ENCODE measurements around the gene FAM168A. TPM values are rescaled to one million over a fixed set of nuclear protein-coding genes. Genes with fewer than 3 reads are reported as not detected.

The FAM168A gene
- total RNA-seq, 4 donors from 2014 or later = 17.7 to 40.1 (median 22.2) TPM

GRCh38 chr11:73529204-73529530 lies 68.7 kb downstream of the FAM168A start:
- H3K27ac ChIP-seq = no peak overlapping the region

DNA sequence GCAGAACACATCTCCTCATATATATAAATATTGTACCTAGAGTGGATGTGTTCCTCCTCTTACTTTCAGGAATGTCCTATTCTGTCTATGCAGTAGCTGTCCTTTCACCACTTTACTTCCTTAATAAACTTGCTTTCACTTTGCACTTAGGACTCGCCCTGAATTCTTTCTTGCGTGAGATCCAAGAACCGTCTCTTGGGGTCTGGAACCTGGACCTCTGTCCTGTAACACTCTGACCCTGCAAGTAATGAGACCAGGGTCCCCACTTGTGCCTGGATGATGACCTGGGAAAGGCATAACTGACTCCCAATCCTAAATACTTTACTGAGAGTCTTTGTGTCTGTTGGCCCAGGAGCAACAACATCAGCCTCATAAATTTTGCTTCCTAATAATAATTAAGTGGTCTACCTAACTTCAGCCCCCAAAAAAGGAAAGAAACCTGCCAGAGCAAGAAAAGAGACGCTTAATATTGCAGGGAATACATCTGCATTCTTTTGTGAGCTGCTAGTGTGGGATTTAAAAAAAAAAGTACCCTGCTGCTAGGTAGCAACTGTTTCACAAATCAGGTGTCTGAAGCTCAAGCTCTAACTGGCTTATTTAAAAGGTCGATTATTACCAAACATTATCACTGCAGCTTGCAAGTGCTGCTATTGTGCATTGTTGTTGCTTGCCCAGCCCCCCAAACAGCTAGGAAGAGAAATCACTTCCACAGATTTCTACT lies 69.3 kb downstream of the FAM168A start:
- H3K27me3 ChIP-seq = no peaks in the 10 kb centered on the region
- H3K4me1 ChIP-seq = peaks cover 32% of the 10 kb centered on the region
- DNase-seq (ENCODE audit: low spot score in 2 of 2) = no peak
- no peaks in the 10 kb centered on the region for H3K9me3 ChIP-seq
- H3K4me3 ChIP-seq = peak overlapping the region; percentile 37
- H3K36me3 ChIP-seq = no peaks in the 10 kb centered on the region
- TF ChIP-seq POLR2AphosphoS5 (IDR thresholded peaks at IDR 0.05) (no peak), CTCF (IDR thresholded peaks at IDR 0.05) (no peak), POLR2A (IDR thresholded peaks at IDR 0.05) (no peak), EP300 (IDR thresholded peaks at IDR 0.05) (no peak)
- H3K27ac ChIP-seq = peak overlapping the region; percentile 62
- WGBS = 10% methylated on average over 5 of the region's 5 CpGs

More at GRCh38 chr11:73529204-73529530, 68.7 kb downstream of the FAM168A start:
- no peak overlapping the region for H3K4me3 ChIP-seq
- no peaks in the 10 kb centered on the region for H3K9me3 ChIP-seq
- no peak for DNase-seq (ENCODE audit: low spot score in 2 of 2)
- TF ChIP-seq CTCF (IDR thresholded peaks at IDR 0.05) = no peak
- TF ChIP-seq POLR2A (IDR thresholded peaks at IDR 0.05) = no peak
- TF ChIP-seq POLR2AphosphoS5 (IDR thresholded peaks at IDR 0.05) = no peak
- TF ChIP-seq EP300 (IDR thresholded peaks at IDR 0.05) = no peak
- H3K27me3 ChIP-seq = no peaks in the 10 kb centered on the region
- H3K4me1 ChIP-seq = peaks cover 32% of the 10 kb centered on the region
- H3K36me3 ChIP-seq = no peaks in the 10 kb centered on the region

DNA sequence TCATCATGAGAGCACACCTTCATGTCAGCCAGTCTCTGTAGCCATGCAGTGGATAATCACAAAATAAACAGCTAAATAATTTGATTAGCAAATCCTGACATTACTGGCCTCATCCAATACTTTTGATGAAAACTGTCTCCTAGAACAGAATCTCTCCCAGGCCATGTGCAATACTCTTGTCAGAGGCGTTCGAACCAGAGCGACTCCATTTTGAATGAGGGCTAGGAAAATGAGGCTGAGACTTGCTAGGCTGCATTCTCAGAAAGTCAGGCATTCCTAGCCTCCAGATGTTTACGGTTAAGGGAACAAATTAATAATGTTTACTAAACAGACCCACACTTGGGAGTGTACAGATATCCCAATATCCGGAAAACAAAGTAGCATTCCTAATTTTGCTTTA lies 69.9 kb downstream of the FAM168A start:
- DNase-seq (ENCODE audit: low spot score in 2 of 2) = no peak
- peak overlapping the region; percentile 37 for H3K4me3 ChIP-seq

GRCh38 chr11:73525611-73526010 lies 72.3 kb downstream of the FAM168A start:
- Histone ChIP-seq H3K4me1 (peaks cover 23% of the 10 kb centered on the region), H3K36me3 (no peaks in the 10 kb centered on the region), H3K27ac (no peak overlapping the region), H3K9me3 (no peaks in the 10 kb centered on the region), H3K27me3 (no peaks in the 10 kb centered on the region), H3K4me3 (no peak overlapping the region)
- WGBS = 100% methylated on average over 1 of the region's 1 CpG
- TF ChIP-seq POLR2AphosphoS5 (IDR thresholded peaks at IDR 0.05) = no peak
- TF ChIP-seq CTCF (IDR thresholded peaks at IDR 0.05) = no peak
- TF ChIP-seq EP300 (IDR thresholded peaks at IDR 0.05) = no peak
- TF ChIP-seq POLR2A (IDR thresholded peaks at IDR 0.05) = no peak
- DNase-seq (ENCODE audit: low spot score in 2 of 2) = no peak

More for the DNA sequence above, 69.9 kb downstream of the FAM168A start:
- no peaks in the 10 kb centered on the region for H3K9me3 ChIP-seq
- H3K27ac ChIP-seq = no peak overlapping the region
- H3K36me3 ChIP-seq = no peaks in the 10 kb centered on the region
- H3K4me1 ChIP-seq = peaks cover 32% of the 10 kb centered on the region
- H3K27me3 ChIP-seq = no peaks in the 10 kb centered on the region
- WGBS = 82% methylated on average over 5 of the region's 5 CpGs
- TF ChIP-seq POLR2A (IDR thresholded peaks at IDR 0.05) (no peak), CTCF (IDR thresholded peaks at IDR 0.05) (no peak), EP300 (IDR thresholded peaks at IDR 0.05) (no peak), POLR2AphosphoS5 (IDR thresholded peaks at IDR 0.05) (no peak)

DNA sequence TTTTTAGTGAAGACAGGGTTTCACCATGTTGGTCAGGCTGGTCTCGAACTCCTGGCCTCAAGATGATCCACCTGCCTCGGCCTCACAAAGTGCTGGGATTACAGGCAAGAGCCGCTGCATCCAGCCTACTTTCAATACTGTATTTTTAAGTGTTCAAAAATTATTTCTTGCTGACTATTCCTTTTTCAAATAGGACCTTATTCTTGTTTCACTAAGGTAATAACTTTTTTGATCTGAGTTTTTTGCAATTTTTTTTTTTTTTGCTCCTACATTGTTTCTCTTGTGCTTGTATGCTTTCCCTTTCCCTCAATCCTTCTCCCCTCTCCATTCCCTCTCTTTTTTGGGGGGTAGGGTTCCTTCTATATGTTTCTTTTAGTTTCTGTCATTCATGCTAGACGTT lies 73.1 kb downstream of the FAM168A start:
- no peak for DNase-seq (ENCODE audit: low spot score in 2 of 2)
- no peak overlapping the region for H3K4me3 ChIP-seq
- WGBS = 97% methylated on average over 4 of the region's 4 CpGs
- no peak for TF ChIP-seq EP300 (IDR thresholded peaks at IDR 0.05)
- TF ChIP-seq CTCF (IDR thresholded peaks at IDR 0.05) = no peak
- TF ChIP-seq POLR2AphosphoS5 (IDR thresholded peaks at IDR 0.05) = no peak
- no peak for TF ChIP-seq POLR2A (IDR thresholded peaks at IDR 0.05)
- H3K36me3 ChIP-seq = no peaks in the 10 kb centered on the region
- H3K27ac ChIP-seq = no peak overlapping the region
- H3K4me1 ChIP-seq = peaks cover 23% of the 10 kb centered on the region
- H3K27me3 ChIP-seq = no peaks in the 10 kb centered on the region
- H3K9me3 ChIP-seq = no peaks in the 10 kb centered on the region
